GM12892 (cell line): ENCODE data around the gene ANKRD9.

Experiments
- POLR2AphosphoS5 ChIP-seq: IDR thresholded peaks from 2 replicates; pipeline ENCODE4 v1.6.1; 2011; ENCODE audit warnings: low read depth, low read length, control low read depth
- TAF1 ChIP-seq: IDR thresholded peaks from 2 replicates; pipeline ENCODE4 v1.6.1; 2011; ENCODE audit warnings: low read depth, mild to moderate bottlenecking, control low read depth, low read length, borderline replicate concordance

DNA sequence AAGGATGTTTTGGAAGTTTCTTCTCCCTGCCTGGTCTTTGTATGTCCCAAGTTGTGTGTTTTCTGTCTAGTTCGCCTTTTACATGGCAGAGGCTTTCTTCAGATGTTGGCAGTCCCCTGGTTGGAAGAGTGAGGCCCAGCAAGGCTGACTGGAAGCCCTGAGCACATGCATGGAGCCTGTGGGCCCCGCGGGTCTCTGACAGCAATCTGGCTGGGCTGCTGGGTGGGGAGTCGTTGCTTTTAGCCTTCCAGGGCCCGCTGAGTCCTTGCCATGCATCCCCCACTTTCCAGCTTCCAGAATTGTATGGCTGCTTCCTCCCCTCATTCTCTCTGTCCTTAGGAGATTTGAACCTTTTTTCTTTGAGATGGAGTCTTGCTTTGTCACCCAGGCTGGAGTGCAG is 25.3 kb downstream of the ANKRD9 start:
- TF ChIP-seq TAF1 (no peak), POLR2AphosphoS5 (no peak)
